Measurements from ENCODE around the gene PPA1.
A peak's percentile ranks its signal among the peaks of the same experiment; 100 is the strongest.

The PPA1 gene

GRCh38 chr10:70233109-70233938 lies at the start of gene PPA1:
TSS of gene PPA1 (minus strand) at chr10:70233429. CDS start at chr10:70233327, 102 bp downstream.
- TF ChIP-seq, protein P1, sequence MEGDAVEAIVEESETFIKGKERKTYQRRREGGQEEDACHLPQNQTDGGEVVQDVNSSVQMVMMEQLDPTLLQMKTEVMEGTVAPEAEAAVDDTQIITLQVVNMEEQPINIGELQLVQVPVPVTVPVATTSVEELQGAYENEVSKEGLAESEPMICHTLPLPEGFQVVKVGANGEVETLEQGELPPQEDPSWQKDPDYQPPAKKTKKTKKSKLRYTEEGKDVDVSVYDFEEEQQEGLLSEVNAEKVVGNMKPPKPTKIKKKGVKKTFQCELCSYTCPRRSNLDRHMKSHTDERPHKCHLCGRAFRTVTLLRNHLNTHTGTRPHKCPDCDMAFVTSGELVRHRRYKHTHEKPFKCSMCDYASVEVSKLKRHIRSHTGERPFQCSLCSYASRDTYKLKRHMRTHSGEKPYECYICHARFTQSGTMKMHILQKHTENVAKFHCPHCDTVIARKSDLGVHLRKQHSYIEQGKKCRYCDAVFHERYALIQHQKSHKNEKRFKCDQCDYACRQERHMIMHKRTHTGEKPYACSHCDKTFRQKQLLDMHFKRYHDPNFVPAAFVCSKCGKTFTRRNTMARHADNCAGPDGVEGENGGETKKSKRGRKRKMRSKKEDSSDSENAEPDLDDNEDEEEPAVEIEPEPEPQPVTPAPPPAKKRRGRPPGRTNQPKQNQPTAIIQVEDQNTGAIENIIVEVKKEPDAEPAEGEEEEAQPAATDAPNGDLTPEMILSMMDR (IDR thresholded peaks at IDR 0.05; ENCODE audit: low read depth, low read length) = 0 out of 2 replicates have a peak, but pooled peaks have one; percentile 19
- Histone ChIP-seq H3K4me3 (ENCODE audit: low read depth, low read length) (peak within 1 kb of the TSS; percentile 99), H3K36me3 (peaks cover 34% of the 10 kb centered on the region), H3K27ac (peak within 1 kb of the TSS; percentile 93), H3K27me3 (ENCODE audit: insufficient read depth, low read depth, severe bottlenecking) (no peaks in the 10 kb centered on the region), H3K9me3 (ENCODE audit: severe bottlenecking) (no peaks in the 10 kb centered on the region)
- DNase-seq = peak; percentile 98

- Histone ChIP-seq H3K36me3 (no peaks in the 10 kb centered on the region), H3K9me3 (ENCODE audit: severe bottlenecking) (peaks cover 3% of the 10 kb centered on the region), H3K27ac (no peak overlapping the region), H3K27me3 (ENCODE audit: insufficient read depth, low read depth, severe bottlenecking) (no peaks in the 10 kb centered on the region), H3K4me3 (ENCODE audit: low read depth, low read length) (no peak overlapping the region)
- no peak for DNase-seq
- TF ChIP-seq, protein P1 (IDR thresholded peaks at IDR 0.05; ENCODE audit: low read depth, low read length) = no peak
Observed at GRCh38 chr10:70281609-70282008, 48.4 kb upstream of the PPA1 start.

GRCh38 chr10:70280099-70280498 lies 46.9 kb upstream of the PPA1 start:
- DNase-seq = no peak
- TF ChIP-seq, protein P1 (IDR thresholded peaks at IDR 0.05; ENCODE audit: low read depth, low read length) = no peak
- H3K4me3 ChIP-seq (ENCODE audit: low read depth, low read length) = no peak overlapping the region
- no peaks in the 10 kb centered on the region for H3K27me3 ChIP-seq (ENCODE audit: insufficient read depth, low read depth, severe bottlenecking)
- no peak overlapping the region for H3K27ac ChIP-seq
- no peaks in the 10 kb centered on the region for H3K36me3 ChIP-seq
- peaks cover 5% of the 10 kb centered on the region for H3K9me3 ChIP-seq (ENCODE audit: severe bottlenecking)

GRCh38 chr10:70277396-70278030 lies 44.3 kb upstream of the PPA1 start:
- Histone ChIP-seq H3K9me3 (ENCODE audit: severe bottlenecking) (peaks cover 2% of the 10 kb centered on the region), H3K36me3 (no peaks in the 10 kb centered on the region), H3K27me3 (ENCODE audit: insufficient read depth, low read depth, severe bottlenecking) (no peaks in the 10 kb centered on the region), H3K27ac (no peak overlapping the region), H3K4me3 (ENCODE audit: low read depth, low read length) (no peak overlapping the region)
- no peak for DNase-seq
- TF ChIP-seq, protein P1 (IDR thresholded peaks at IDR 0.05; ENCODE audit: low read depth, low read length) = no peak

DNA sequence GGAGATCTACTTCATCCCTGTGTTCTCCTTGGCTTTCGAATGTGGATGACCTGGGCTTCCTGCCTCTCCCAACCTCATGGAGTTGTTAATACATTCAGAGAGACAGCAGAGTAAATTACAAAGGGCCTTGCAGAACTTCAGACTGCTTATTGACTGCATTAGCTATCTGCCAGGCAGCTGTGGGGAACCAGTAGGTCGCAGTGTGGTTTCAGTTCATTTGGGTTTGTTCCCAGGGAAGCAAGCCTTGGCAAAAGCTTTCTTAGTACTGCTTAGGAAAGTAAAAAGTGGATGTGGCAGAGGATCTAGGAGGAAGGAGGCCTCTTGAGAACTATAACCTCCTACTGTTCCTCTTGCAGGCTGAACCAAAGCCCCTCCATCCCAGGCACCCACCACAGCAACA lies 41.4 kb upstream of the PPA1 start:
- no peak for DNase-seq
- Histone ChIP-seq H3K27ac (no peak overlapping the region), H3K4me3 (ENCODE audit: low read depth, low read length) (no peak overlapping the region), H3K36me3 (no peaks in the 10 kb centered on the region), H3K9me3 (ENCODE audit: severe bottlenecking) (peaks cover 2% of the 10 kb centered on the region), H3K27me3 (ENCODE audit: insufficient read depth, low read depth, severe bottlenecking) (no peaks in the 10 kb centered on the region)
- TF ChIP-seq, protein P1 (IDR thresholded peaks at IDR 0.05; ENCODE audit: low read depth, low read length) = no peak
